GM12878 (cell line): ENCODE measurements around the gene SBF1. TPM values are rescaled to one million over a fixed set of nuclear protein-coding genes. Genes with fewer than 3 reads are reported as not detected.

Source experiments
- ATAC-seq: fragments of 200-7000 bp; cut with Tn5 transposase; 3 replicates; pipeline ENCODE4 v1.9.1; 2020; ENCODE audit warnings: mild to moderate bottlenecking, moderate library complexity
- BruUV-seq: library from RNA; stranded (reverse); fragments of 400-500 nt; replicated peaks from 2 replicates; lab custom pipeline; 2021; lab: Mats Ljungman, UMichigan
- CTCF ChIA-PET: fragments of 300-600 bp; sonication (Branson Sonifier 250); formaldehyde crosslinking; extraction: SDS; loops from one replicate; lab custom pipeline; 2021; ENCODE audit warnings: inconsistent platforms; lab: Yijun Ruan, JAX
- POLR2A ChIA-PET: fragments of 350-600 bp; formaldehyde crosslinking; extraction: SDS; loops from one replicate; lab custom pipeline; 2021; ENCODE audit warnings: inconsistent platforms; lab: Charles Lee
- RAD21 ChIA-PET: fragments of 300-600 bp; sonication (Branson Sonifier 250); formaldehyde crosslinking; loops from one replicate; lab custom pipeline; 2023; ENCODE audit warnings: antibody characterized with exemption; ENCODE audit not compliant: unreplicated experiment; lab: Charles Lee
- SMC1A ChIA-PET: fragments of 300-600 bp; sonication (Branson Sonifier 250); formaldehyde crosslinking; loops from one replicate; lab custom pipeline; 2023; ENCODE audit not compliant: unreplicated experiment, uncharacterized antibody; lab: Charles Lee
- DNase-seq: peaks from one replicate; pipeline ENCODE4 v3.0.0-alpha.2; 2011; ENCODE audit warnings: low read depth, low spot score
- FAIRE-seq: peaks from 3 replicates; lab custom pipeline; 2011; peaks lifted over from hg19 to GRCh38; lab: Jason Lieb, UNC
- H2AFZ ChIP-seq: 2 replicates; pipeline ENCODE4 v1.6.0; 2011; ENCODE audit warnings: low read depth, low read length, control low read depth; ENCODE audit not compliant: control insufficient read depth
- H3K27ac ChIP-seq: 2 replicates; pipeline ENCODE4 v1.5.1; 2011; ENCODE audit warnings: control low read depth; ENCODE audit not compliant: control insufficient read depth, insufficient read depth
- H3K27me3 ChIP-seq, 2 experiments: replicated peaks in 1 of 2; 2 replicates each; pipeline versions ENCODE4 v1.6.0 to v1.6.1; 2011; ENCODE audit warnings: low read length in 1 of 2; ENCODE audit not compliant: control insufficient read depth in 2 of 2, insufficient read depth in 2 of 2
- H3K36me3 ChIP-seq, 2 experiments: 2 replicates each; pipeline ENCODE4 v1.5.1; 2011; ENCODE audit warnings: low read length in 1 of 2; ENCODE audit not compliant: control insufficient read depth in 2 of 2, insufficient read depth in 2 of 2
- H3K4me1 ChIP-seq: 2 replicates; pipeline ENCODE4 v1.6.1; 2011; ENCODE audit warnings: mild to moderate bottlenecking, low read length, moderate library complexity, mixed read lengths; ENCODE audit not compliant: control insufficient read depth, insufficient read depth
- H3K4me2 ChIP-seq: 2 replicates; pipeline ENCODE4 v1.6.0; 2011; ENCODE audit warnings: control low read depth; ENCODE audit not compliant: control insufficient read depth, insufficient read depth
- H3K4me3 ChIP-seq: fragments of 200-600 bp; sonication (generic); 2 replicates; pipeline ENCODE4 v1.5.1; 2016
- H3K79me2 ChIP-seq: 2 replicates; pipeline ENCODE4 v1.6.0; 2011; ENCODE audit warnings: low read length; ENCODE audit not compliant: control insufficient read depth, insufficient read depth
- H3K9ac ChIP-seq: 2 replicates; pipeline ENCODE4 v1.8.0; 2011; ENCODE audit warnings: low read length, control low read depth, mixed read lengths; ENCODE audit not compliant: control insufficient read depth, insufficient read depth
- H3K9me3 ChIP-seq: replicated peaks from 3 replicates; pipeline ENCODE4 v1.5.1; 2011; ENCODE audit warnings: mild to moderate bottlenecking, low read length; ENCODE audit not compliant: control insufficient read depth, insufficient read depth
- H4K20me1 ChIP-seq: 2 replicates; pipeline ENCODE4 v1.6.0; 2011; ENCODE audit not compliant: control insufficient read depth, insufficient read depth
- ATF2 ChIP-seq: IDR thresholded peaks from 2 replicates; pipeline ENCODE4 v1.6.1; 2012; ENCODE audit warnings: low read length, inconsistent platforms
- ATF7 ChIP-seq: fragments of 450-650 bp; IDR thresholded peaks from 2 replicates; pipeline ENCODE4 v1.6.1; 2016; ENCODE audit warnings: low read depth, mild to moderate bottlenecking
- BCL3 ChIP-seq: IDR thresholded peaks from 2 replicates; pipeline ENCODE4 v1.6.1; 2011; ENCODE audit warnings: borderline replicate concordance, low read depth, mild to moderate bottlenecking, moderate library complexity, low read length; ENCODE audit not compliant: insufficient read depth, poor library complexity, severe bottlenecking
- EGR1 ChIP-seq, 2 experiments: IDR thresholded peaks; 1 replicate in 1 of 2; 2 replicates in 1 of 2; pipeline ENCODE4 v1.6.1; 2011 to 2012; ENCODE audit warnings: low read depth in 2 of 2, low read length in 2 of 2, borderline replicate concordance in 1 of 2, mild to moderate bottlenecking in 1 of 2, moderate library complexity in 1 of 2
- GATAD2B ChIP-seq: fragments of 450-650 bp; conservative IDR thresholded peaks from 2 replicates; pipeline ENCODE4 v1.6.1; 2017; ENCODE audit warnings: low read depth, mild to moderate bottlenecking, moderate library complexity
- HDAC2 ChIP-seq: fragments of 200-600 bp; sonication (generic); IDR thresholded peaks from 2 replicates; pipeline ENCODE4 v1.6.1; 2017
- KDM1A ChIP-seq: fragments of 200-600 bp; sonication (generic); IDR thresholded peaks from 2 replicates; pipeline ENCODE4 v1.6.1; 2016; ENCODE audit warnings: borderline replicate concordance
- PML ChIP-seq: IDR thresholded peaks from 2 replicates; pipeline ENCODE4 v1.6.1; 2012; ENCODE audit warnings: low read length, inconsistent platforms
- POU2F2 ChIP-seq: IDR thresholded peaks from 3 replicates; pipeline ENCODE4 v1.6.1; 2011; ENCODE audit warnings: low read depth, mild to moderate bottlenecking, low read length, borderline replicate concordance
- RB1 ChIP-seq: fragments of 450-650 bp; formaldehyde crosslinking; IDR thresholded peaks from 2 replicates; pipeline ENCODE4 v1.6.1; 2017; ENCODE audit warnings: mild to moderate bottlenecking, borderline replicate concordance
- RBBP5 ChIP-seq: fragments of 200-600 bp; sonication (generic); conservative IDR thresholded peaks from 2 replicates; pipeline ENCODE4 v1.6.1; 2016
- REST ChIP-seq: IDR thresholded peaks from 2 replicates; pipeline ENCODE4 v1.6.1; 2012; ENCODE audit warnings: mild to moderate bottlenecking, low read depth, low read length
- TAF1 ChIP-seq: IDR thresholded peaks from 2 replicates; pipeline ENCODE4 v1.6.1; 2011; ENCODE audit warnings: mild to moderate bottlenecking, low read depth, low read length, borderline replicate concordance
- WGBS: methylation state at CpG from one replicate; pipeline ENCODE4 v1.1.6; 2016; ENCODE audit warnings: low lambda C conversion rate; ENCODE audit not compliant: insufficient replicate concordance, insufficient coverage; ENCODE audit errors: missing lambda C conversion rate; 5-methylcytosine and 5-hydroxymethylcytosine counted together
- in situ Hi-C: fragments of 300-500 bp; cut with MboI; formaldehyde crosslinking; loops from 9 replicates; pipeline ENCODE4 v1.14.3; 2018; ENCODE audit warnings: mixed read lengths
- intact Hi-C: fragments of 100-400 bp; cut with micrococcal nuclease; formaldehyde crosslinking; loops from one replicate; pipeline ENCODE4 v1.14.2; 2022; ENCODE audit not compliant: unreplicated experiment
- polyA plus RNA-seq, 11 experiments: library from polyadenylated mRNA; depleted of rRNA in 4 of 11; unstranded in 6 of 11; stranded (reverse) in 5 of 11; fragments of >200 nt; fragmentation: Nextera tagmentation in 4 of 11; fragmentation: Illumina TruSeq in 1 of 11; extraction: Ambion mirVana in 4 of 11; extraction: Trizol in 1 of 11; gene quantifications; 1 replicate in 1 of 11; 2 replicates in 10 of 11; pipeline versions ENCODE4 v1.2.1 to v1.2.3, GENCODE V29; 2011 to 2016; ENCODE audit warnings: inconsistent platforms in 2 of 11, missing spikeins in 2 of 11, low read depth in 1 of 11
- total RNA-seq, 4 experiments: library from RNA; depleted of rRNA in 3 of 4; stranded (reverse); fragments of >200 nt in 3 of 4; fragmentation: Illumina TruSeq in 1 of 4; extraction: Trizol in 1 of 4; gene quantifications; 2 replicates each; pipeline versions ENCODE4 v1.2.1 to v1.2.3, GENCODE V29; 2013 to 2021

SBF1 gene
- total and polyA plus RNA-seq, 10 of the 15 experiments (the other 5 are each of a cell fraction or from before 2014, with no cell fraction given): 0.23 to 95.0 (median 17.8) TPM

- ATAC-seq (no peak), FAIRE-seq (no peak), DNase-seq (no peak)
- Histone ChIP-seq H3K27ac (no peak overlapping the region), H3K9ac (no peak overlapping the region), H3K36me3 (peaks cover 3 to 35% of the 10 kb centered on the region in 2 experiments; a peak in 3 of 4 replicates), H2AFZ (no peak overlapping the region), H3K4me3 (no peak overlapping the region), H3K9me3 (no peaks in the 10 kb centered on the region), H3K27me3 (no peaks in the 10 kb centered on the region), H3K4me2 (no peak overlapping the region), H3K4me1 (no peaks in the 10 kb centered on the region), H4K20me1 (no peaks in the 10 kb centered on the region), H3K79me2 (no peaks in the 10 kb centered on the region)
- RAD21 ChIA-PET: no interaction called here
- in situ Hi-C loops (no loop called here), intact Hi-C loops (no loop called here)
- WGBS: 92% methylated on average over 34 of the region's 36 CpGs
- CTCF ChIA-PET: no interaction called here
- SMC1A ChIA-PET: no interaction called here
- TF ChIP-seq ATF7 (no peak), EGR1 (IDR thresholded peaks at IDR 0.05; ENCODE audit: borderline replicate concordance in 1 of 2, low read depth in 2 of 2, low read length in 2 of 2) (no peak), TAF1 (no peak), POU2F2 (no peak), HDAC2 (no peak), ATF2 (no peak), BCL3 (no peak), RBBP5 (no peak), KDM1A (no peak), PML (no peak), REST (no peak), GATAD2B (no peak), RB1 (no peak)
- no TSS peak for BruUV-seq
- POLR2A ChIA-PET: interaction anchor here (1.0 kb wide), 1 partner anchor 38 kb away, joined by 3 read pairs; no protein-coding TSS in a partner anchor
These were observed 37.1 kb downstream of the SBF1 start for GRCh38 chr22:50437511-50438304.
